Ishikawa (cell line): ENCODE measurements around the gene ASL.

Experiments used
- CEBPB ChIP-seq: IDR thresholded peaks from 2 replicates; pipeline ENCODE4 v1.6.1; 2012
- CREB1 ChIP-seq: IDR thresholded peaks from 2 replicates; pipeline ENCODE4 v1.6.1; 2012; ENCODE audit warnings: low read depth
- EGR1 ChIP-seq: IDR thresholded peaks from 2 replicates; pipeline ENCODE4 v1.6.1; 2012
- EP300 ChIP-seq: IDR thresholded peaks from 2 replicates; pipeline ENCODE4 v1.6.1; 2012; ENCODE audit warnings: borderline replicate concordance
- FOXM1 ChIP-seq: IDR thresholded peaks from 2 replicates; pipeline ENCODE4 v1.6.1; 2012; ENCODE audit warnings: low read depth, borderline replicate concordance
- MAX ChIP-seq: IDR thresholded peaks from 2 replicates; pipeline ENCODE4 v1.6.1; 2012
- NFIC ChIP-seq: IDR thresholded peaks from 2 replicates; pipeline ENCODE4 v1.6.1; 2012
- RAD21 ChIP-seq: IDR thresholded peaks from 2 replicates; pipeline ENCODE4 v1.6.1; 2012; ENCODE audit warnings: low read depth
- REST ChIP-seq: IDR thresholded peaks from 2 replicates; pipeline ENCODE4 v1.6.1; 2012; ENCODE audit warnings: low read depth, mild to moderate bottlenecking
- TAF1 ChIP-seq: IDR thresholded peaks from 2 replicates; pipeline ENCODE4 v1.6.1; 2012; ENCODE audit warnings: low read depth, mild to moderate bottlenecking
- TCF12 ChIP-seq: IDR thresholded peaks from 2 replicates; pipeline ENCODE4 v1.6.1; 2012; ENCODE audit warnings: low read depth
- TEAD4 ChIP-seq: IDR thresholded peaks from 2 replicates; pipeline ENCODE4 v1.6.1; 2012
- USF1 ChIP-seq: IDR thresholded peaks from 2 replicates; pipeline ENCODE4 v1.6.1; 2012
- YY1 ChIP-seq: IDR thresholded peaks from 2 replicates; pipeline ENCODE4 v1.6.1; 2012; ENCODE audit warnings: low read depth
- ZBTB7A ChIP-seq: IDR thresholded peaks from 2 replicates; pipeline ENCODE4 v1.6.1; 2012; ENCODE audit warnings: low read depth

ASL gene

GRCh38 chr7:66088861-66089838 is 13.5 kb downstream of the ASL start:
- TF ChIP-seq NFIC (no peak), CEBPB (no peak), EGR1 (no peak), REST (no peak), USF1 (no peak), EP300 (no peak), TAF1 (no peak), CREB1 (no peak), YY1 (no peak), FOXM1 (no peak), TEAD4 (no peak), MAX (no peak), RAD21 (no peak)

- TF ChIP-seq YY1 (no peak), TCF12 (no peak)
Observed at GRCh38 chr7:66092654-66093053, 17.0 kb downstream of the ASL start.

- no peak for TF ChIP-seq NFIC
- no peak for TF ChIP-seq TEAD4
- no peak for TF ChIP-seq REST
- no peak for TF ChIP-seq RAD21
- TF ChIP-seq CEBPB: no peak
- no peak for TF ChIP-seq TAF1
- TF ChIP-seq ZBTB7A: no peak
Observed at GRCh38 chr7:66095010-66095409, 19.4 kb downstream of the ASL start.

GRCh38 chr7:66099232-66099550 is 23.6 kb downstream of the ASL start:
- TF ChIP-seq NFIC (no peak), USF1 (no peak), MAX (no peak), RAD21 (no peak), TEAD4 (no peak), CREB1 (no peak), REST (no peak), TCF12 (no peak), TAF1 (no peak), EGR1 (no peak)
